Aortic smooth muscle cell (primary cell): ENCODE measurements around the gene DNMBP. TPM values are rescaled to one million over a fixed set of nuclear protein-coding genes. Genes with fewer than 3 reads are reported as not detected.

Experiments
- total RNA-seq: library from RNA; depleted of rRNA; stranded (reverse); fragments of >200 nt; gene quantifications from 2 replicates; pipeline ENCODE4 v1.2.3, GENCODE V29; 2014

The DNMBP gene, protein sequence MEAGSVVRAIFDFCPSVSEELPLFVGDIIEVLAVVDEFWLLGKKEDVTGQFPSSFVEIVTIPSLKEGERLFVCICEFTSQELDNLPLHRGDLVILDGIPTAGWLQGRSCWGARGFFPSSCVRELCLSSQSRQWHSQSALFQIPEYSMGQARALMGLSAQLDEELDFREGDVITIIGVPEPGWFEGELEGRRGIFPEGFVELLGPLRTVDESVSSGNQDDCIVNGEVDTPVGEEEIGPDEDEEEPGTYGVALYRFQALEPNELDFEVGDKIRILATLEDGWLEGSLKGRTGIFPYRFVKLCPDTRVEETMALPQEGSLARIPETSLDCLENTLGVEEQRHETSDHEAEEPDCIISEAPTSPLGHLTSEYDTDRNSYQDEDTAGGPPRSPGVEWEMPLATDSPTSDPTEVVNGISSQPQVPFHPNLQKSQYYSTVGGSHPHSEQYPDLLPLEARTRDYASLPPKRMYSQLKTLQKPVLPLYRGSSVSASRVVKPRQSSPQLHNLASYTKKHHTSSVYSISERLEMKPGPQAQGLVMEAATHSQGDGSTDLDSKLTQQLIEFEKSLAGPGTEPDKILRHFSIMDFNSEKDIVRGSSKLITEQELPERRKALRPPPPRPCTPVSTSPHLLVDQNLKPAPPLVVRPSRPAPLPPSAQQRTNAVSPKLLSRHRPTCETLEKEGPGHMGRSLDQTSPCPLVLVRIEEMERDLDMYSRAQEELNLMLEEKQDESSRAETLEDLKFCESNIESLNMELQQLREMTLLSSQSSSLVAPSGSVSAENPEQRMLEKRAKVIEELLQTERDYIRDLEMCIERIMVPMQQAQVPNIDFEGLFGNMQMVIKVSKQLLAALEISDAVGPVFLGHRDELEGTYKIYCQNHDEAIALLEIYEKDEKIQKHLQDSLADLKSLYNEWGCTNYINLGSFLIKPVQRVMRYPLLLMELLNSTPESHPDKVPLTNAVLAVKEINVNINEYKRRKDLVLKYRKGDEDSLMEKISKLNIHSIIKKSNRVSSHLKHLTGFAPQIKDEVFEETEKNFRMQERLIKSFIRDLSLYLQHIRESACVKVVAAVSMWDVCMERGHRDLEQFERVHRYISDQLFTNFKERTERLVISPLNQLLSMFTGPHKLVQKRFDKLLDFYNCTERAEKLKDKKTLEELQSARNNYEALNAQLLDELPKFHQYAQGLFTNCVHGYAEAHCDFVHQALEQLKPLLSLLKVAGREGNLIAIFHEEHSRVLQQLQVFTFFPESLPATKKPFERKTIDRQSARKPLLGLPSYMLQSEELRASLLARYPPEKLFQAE (N-terminal part only)
- 24.5 and 38.6 TPM in 2 replicates for total RNA-seq

DNA sequence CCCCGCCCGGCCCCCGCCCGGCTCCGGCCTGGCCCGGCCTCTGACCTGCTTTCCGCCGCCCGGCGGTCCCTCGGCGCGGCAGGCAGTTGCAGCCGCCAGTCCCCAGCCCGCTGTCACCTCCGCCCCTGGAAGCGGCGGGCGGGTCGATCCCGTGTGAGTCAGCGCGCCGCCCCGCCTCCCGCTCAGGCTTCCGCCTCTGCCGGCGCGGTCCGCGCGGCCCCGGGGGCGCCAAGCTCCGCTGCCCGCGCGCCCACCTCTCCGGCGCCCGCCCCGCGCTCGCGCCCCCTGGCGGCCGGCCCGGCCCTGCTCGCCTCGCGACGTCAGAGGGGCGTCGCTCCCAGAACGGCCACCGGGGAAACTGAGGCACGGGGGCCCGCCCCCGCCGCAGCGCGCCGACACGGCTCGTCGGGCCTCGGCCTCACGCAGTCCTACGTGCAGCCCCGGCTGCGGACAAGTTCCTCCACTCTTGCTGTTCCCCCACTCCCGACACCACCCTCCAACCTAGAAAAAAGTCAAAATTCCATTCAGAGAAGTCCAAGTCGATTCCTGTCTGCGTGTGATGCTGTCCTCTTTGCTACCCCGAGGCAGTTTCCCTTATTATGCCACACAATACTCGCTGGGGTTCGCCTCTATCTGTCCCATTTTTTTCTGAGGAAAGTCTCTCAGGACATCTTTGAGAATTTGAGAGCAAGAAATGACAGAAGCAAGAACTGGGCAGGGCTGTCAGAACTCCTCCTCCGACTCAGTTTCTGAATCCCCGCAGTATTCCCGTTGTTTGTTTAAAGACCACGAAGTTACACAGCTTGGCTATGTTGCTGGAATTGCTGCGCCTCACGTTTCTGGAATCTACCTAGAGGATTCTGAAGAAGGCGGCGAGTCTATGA, at the start of gene DNMBP:
TSS of gene DNMBP (minus strand) at position 155 of the 884 bp plus-strand sequence. CDS start 37,823 bp downstream, outside the sequence.

Other genes with a start within 250 kb of the DNMBP start
- gene ABCC2, start 227.3 kb downstream of the DNMBP start, total RNA-seq = 0.13 and 0.25 TPM in 2 replicates
- not detected in 2 replicates for gene CPN1, start 71.9 kb upstream of the DNMBP start, total RNA-seq
- gene ERLIN1, start 176.1 kb upstream of the DNMBP start, total RNA-seq = 50.7 and 59.7 TPM in 2 replicates
- 24.5 and 25.4 TPM in 2 replicates for gene CHUK, start 219.6 kb upstream of the DNMBP start, total RNA-seq